Hepatic stellate cell (primary cell): ENCODE measurements around the gene ITPRIPL1.
A peak's percentile ranks its signal among the peaks of the same experiment; 100 is the strongest.
"Not testable (repeated sequence)": the region's sequence is repeated elsewhere in the genome, so short reads cannot be mapped to it uniquely, and the experiment has no call there.

Source experiments
- DNase-seq: peaks from one replicate; pipeline ENCODE4 v3.0.0; 2011; ENCODE audit warnings: low spot score

Gene ITPRIPL1

GRCh38 chr2:96325041-96325883, at the start of gene ITPRIPL1:
ITPRIPL1 (plus strand) TSS chr2:96325317; CDS start chr2:96325840, 523 bp downstream.
- DNase-seq: no peak

GRCh38 chr2:96276787-96277499, 48.2 kb upstream of the ITPRIPL1 start:
- DNase-seq: no peak

GRCh38 chr2:96287273-96287856, 37.8 kb upstream of the ITPRIPL1 start:
- no peak for DNase-seq

GRCh38 chr2:96291751-96292150, 33.4 kb upstream of the ITPRIPL1 start:
- no peak for DNase-seq

GRCh38 chr2:96294271-96294670, 30.8 kb upstream of the ITPRIPL1 start:
- DNase-seq: not testable (repeated sequence)

- no peak for DNase-seq
These were observed 28.2 kb upstream of the ITPRIPL1 start for GRCh38 chr2:96296925-96297324.

GRCh38 chr2:96301865-96302264, 23.3 kb upstream of the ITPRIPL1 start:
- no peak for DNase-seq

GRCh38 chr2:96304606-96305005, 20.5 kb upstream of the ITPRIPL1 start:
- DNase-seq: no peak

- peak; percentile 85 for DNase-seq
These were observed 19.8 kb upstream of the ITPRIPL1 start, which contains the start of gene SNRNP200 for GRCh38 chr2:96305091-96305978. SNRNP200 (minus strand) TSS chr2:96305546; CDS start chr2:96305437, 109 bp downstream.

GRCh38 chr2:96305979-96306308, 19.2 kb upstream of the ITPRIPL1 start:
- no peak for DNase-seq

GRCh38 chr2:96306370-96306769, 18.7 kb upstream of the ITPRIPL1 start:
- no peak for DNase-seq

GRCh38 chr2:96308248-96308647, 16.9 kb upstream of the ITPRIPL1 start:
- no peak for DNase-seq

GRCh38 chr2:96315005-96315399, 10.1 kb upstream of the ITPRIPL1 start:
- DNase-seq: no peak

GRCh38 chr2:96315400-96316071, 9.6 kb upstream of the ITPRIPL1 start:
- peak; percentile 57 for DNase-seq

GRCh38 chr2:96316999-96317398, 8.1 kb upstream of the ITPRIPL1 start:
- DNase-seq: no peak

- DNase-seq: no peak
These were observed 7.5 kb upstream of the ITPRIPL1 start for GRCh38 chr2:96317584-96317997.

GRCh38 chr2:96318723-96319122, 6.4 kb upstream of the ITPRIPL1 start:
- DNase-seq: no peak

GRCh38 chr2:96319396-96319795, 5.7 kb upstream of the ITPRIPL1 start:
- no peak for DNase-seq

GRCh38 chr2:96320326-96320725, 4.8 kb upstream of the ITPRIPL1 start:
- DNase-seq: no peak

- DNase-seq: peak; percentile 42
These were observed 4.1 kb upstream of the ITPRIPL1 start for GRCh38 chr2:96320728-96321622.
